ENCODE measurements around the gene ZNF37A.

Gene ZNF37A

DNA sequence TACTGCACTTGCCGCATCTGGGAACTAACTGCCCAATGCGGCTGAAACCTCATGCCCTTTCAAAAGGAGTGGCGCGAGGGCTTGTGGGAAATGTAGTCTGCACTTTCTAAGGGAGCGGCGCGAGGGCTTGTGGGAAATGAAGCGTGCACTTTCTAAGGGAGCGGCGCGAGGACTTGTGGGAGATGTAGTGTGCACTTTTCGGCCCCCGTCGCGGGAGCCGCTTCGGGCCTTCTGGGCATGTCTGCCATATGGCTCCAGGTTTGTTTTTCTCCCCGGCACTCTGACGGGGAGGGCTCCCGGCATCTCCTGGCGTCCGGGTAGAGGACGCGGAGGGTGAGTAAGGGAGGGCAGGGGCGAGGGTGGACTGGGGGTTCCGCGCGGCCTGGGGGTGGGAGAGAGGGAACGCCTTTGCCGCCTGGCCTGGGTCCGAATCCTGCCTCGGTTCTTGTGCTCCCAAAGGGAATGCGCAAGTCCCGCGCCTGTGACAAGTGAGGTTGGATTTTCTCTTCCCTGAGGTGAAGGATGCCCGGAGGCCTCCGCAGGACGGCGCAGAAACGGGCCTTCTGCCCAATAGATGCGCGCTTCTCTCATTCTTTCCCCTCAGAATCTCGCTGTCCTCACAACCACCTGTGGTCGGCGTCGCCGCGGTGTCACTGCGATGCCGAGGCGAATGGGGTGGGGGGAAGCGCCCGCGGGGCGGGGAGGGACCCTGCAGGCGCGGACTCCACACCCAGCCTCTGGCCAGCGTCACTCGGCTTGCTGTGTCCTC, at the start of gene ZNF37A:
ZNF37A (plus strand) TSS at position 180 of the 769 bp plus-strand sequence. CDS start 2,281 bp downstream, outside the sequence.
- H3K4me2 ChIP-seq (ENCODE audit: low read depth, low read length, poor library complexity, severe bottlenecking) = peak within 1 kb of the TSS; percentile 87
- peak within 1 kb of the TSS; percentile 95 for H2AFZ ChIP-seq (ENCODE audit: low read depth, low read length, severe bottlenecking)
- no peaks in the 10 kb centered on the region for H3K27me3 ChIP-seq (ENCODE audit: low read length)
- H3K9me3 ChIP-seq (ENCODE audit: insufficient read depth, low read length) = no peaks in the 10 kb centered on the region
- no peaks in the 10 kb centered on the region for H4K20me1 ChIP-seq (ENCODE audit: low read depth, low read length)
- H3F3A ChIP-seq (ENCODE audit: insufficient read depth) = 0 out of 2 replicates have a peak, but pooled peaks cover 2% of the 10 kb centered on the region
- H3K36me3 ChIP-seq (ENCODE audit: low read length) = peaks cover 26% of the 10 kb centered on the region
- no peaks in the 10 kb centered on the region for H3K9me2 ChIP-seq (replicated peaks; ENCODE audit: insufficient read depth, low read length)
- H3K4me3 ChIP-seq (ENCODE audit: insufficient read depth, low read length, poor library complexity, severe bottlenecking) = peak within 1 kb of the TSS; percentile 79
- peaks cover 9% of the 10 kb centered on the region for H3K79me2 ChIP-seq (ENCODE audit: insufficient read depth, low read length)
- H3K27ac ChIP-seq (ENCODE audit: low read depth, low read length) = peak within 1 kb of the TSS; percentile 28; the same call in 1 of the 2 replicates
- peak within 1 kb of the TSS; percentile 90 for H3K9ac ChIP-seq (ENCODE audit: low read length)
- TF ChIP-seq, protein P1, sequence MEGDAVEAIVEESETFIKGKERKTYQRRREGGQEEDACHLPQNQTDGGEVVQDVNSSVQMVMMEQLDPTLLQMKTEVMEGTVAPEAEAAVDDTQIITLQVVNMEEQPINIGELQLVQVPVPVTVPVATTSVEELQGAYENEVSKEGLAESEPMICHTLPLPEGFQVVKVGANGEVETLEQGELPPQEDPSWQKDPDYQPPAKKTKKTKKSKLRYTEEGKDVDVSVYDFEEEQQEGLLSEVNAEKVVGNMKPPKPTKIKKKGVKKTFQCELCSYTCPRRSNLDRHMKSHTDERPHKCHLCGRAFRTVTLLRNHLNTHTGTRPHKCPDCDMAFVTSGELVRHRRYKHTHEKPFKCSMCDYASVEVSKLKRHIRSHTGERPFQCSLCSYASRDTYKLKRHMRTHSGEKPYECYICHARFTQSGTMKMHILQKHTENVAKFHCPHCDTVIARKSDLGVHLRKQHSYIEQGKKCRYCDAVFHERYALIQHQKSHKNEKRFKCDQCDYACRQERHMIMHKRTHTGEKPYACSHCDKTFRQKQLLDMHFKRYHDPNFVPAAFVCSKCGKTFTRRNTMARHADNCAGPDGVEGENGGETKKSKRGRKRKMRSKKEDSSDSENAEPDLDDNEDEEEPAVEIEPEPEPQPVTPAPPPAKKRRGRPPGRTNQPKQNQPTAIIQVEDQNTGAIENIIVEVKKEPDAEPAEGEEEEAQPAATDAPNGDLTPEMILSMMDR (IDR thresholded peaks at IDR 0.05; ENCODE audit: insufficient read depth, low read length, poor library complexity, severe bottlenecking) = no peak
- no peak for TF ChIP-seq EZH2phosphoT487 (conservative IDR thresholded peaks at IDR 0.05; ENCODE audit: low read length)

DNA sequence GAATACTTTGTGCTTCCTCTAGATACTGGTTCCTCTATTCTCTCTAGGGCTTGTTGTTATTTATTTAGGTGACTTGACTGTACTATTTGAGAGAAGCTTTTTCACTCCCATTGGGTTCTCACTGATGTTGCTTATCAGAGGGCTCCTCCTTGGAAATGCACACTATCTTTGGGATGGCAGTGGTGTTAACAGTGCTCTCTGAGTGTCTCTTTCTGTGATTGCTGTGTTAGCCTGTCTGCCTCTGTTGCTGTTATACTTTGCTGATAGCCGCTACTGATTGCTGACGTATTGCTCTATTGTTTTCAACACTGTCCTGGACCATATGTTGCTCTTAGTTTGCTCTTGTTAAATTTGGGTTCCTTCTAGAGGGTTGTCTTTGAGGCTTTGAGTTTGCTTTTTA, 49.0 kb upstream of the ZNF37A start:
- Histone ChIP-seq H3K9me2 (replicated peaks; ENCODE audit: insufficient read depth, low read length) (no peaks in the 10 kb centered on the region), H2AFZ (ENCODE audit: low read depth, low read length, severe bottlenecking) (no peak overlapping the region), H3K27me3 (ENCODE audit: low read length) (no peaks in the 10 kb centered on the region), H3F3A (ENCODE audit: insufficient read depth) (no peaks in the 10 kb centered on the region), H3K9me3 (ENCODE audit: insufficient read depth, low read length) (0 out of 2 replicates have a peak, but pooled peaks cover 5% of the 10 kb centered on the region), H3K9ac (ENCODE audit: low read length) (no peak overlapping the region), H3K79me2 (ENCODE audit: insufficient read depth, low read length) (peaks cover 12% of the 10 kb centered on the region), H4K20me1 (ENCODE audit: low read depth, low read length) (no peaks in the 10 kb centered on the region), H3K27ac (ENCODE audit: low read depth, low read length) (no peak overlapping the region), H3K36me3 (ENCODE audit: low read length) (peaks cover 55% of the 10 kb centered on the region), H3K4me3 (ENCODE audit: insufficient read depth, low read length, poor library complexity, severe bottlenecking) (no peak overlapping the region), H3K4me2 (ENCODE audit: low read depth, low read length, poor library complexity, severe bottlenecking) (no peak overlapping the region)
- TF ChIP-seq EZH2phosphoT487 (conservative IDR thresholded peaks at IDR 0.05; ENCODE audit: low read length) = no peak
- TF ChIP-seq, protein P1 (IDR thresholded peaks at IDR 0.05; ENCODE audit: insufficient read depth, low read length, poor library complexity, severe bottlenecking) = no peak

DNA sequence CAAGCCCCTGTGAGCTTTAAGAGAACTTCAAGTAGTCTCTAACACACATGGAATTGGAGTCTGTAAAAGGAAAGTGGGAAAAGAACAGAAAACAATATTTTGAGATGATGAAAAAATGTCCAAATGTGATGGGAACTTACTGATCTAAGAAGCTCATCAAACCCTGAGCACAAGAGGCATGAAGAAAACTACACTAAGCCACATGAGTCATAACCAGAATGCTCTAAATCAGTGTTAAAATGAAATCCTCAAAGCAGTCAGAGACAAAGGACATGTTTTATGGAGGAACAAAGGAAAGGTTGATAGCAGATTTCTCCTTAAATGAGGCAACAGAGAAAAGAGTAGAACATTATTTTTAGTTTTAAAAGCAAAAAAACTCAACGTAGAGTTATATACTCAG, 46.5 kb upstream of the ZNF37A start:
- 0 out of 2 replicates have a peak, but pooled peaks cover 5% of the 10 kb centered on the region for H3K9me3 ChIP-seq (ENCODE audit: insufficient read depth, low read length)
- no peak overlapping the region for H3K27ac ChIP-seq (ENCODE audit: low read depth, low read length)
- no peaks in the 10 kb centered on the region for H3K27me3 ChIP-seq (ENCODE audit: low read length)
- peaks cover 67% of the 10 kb centered on the region for H3K36me3 ChIP-seq (ENCODE audit: low read length)
- H3K9ac ChIP-seq (ENCODE audit: low read length) = no peak overlapping the region
- no peak overlapping the region for H2AFZ ChIP-seq (ENCODE audit: low read depth, low read length, severe bottlenecking)
- no peaks in the 10 kb centered on the region for H4K20me1 ChIP-seq (ENCODE audit: low read depth, low read length)
- no peaks in the 10 kb centered on the region for H3F3A ChIP-seq (ENCODE audit: insufficient read depth)
- H3K4me2 ChIP-seq (ENCODE audit: low read depth, low read length, poor library complexity, severe bottlenecking) = no peak overlapping the region
- TF ChIP-seq, protein P1 (IDR thresholded peaks at IDR 0.05; ENCODE audit: insufficient read depth, low read length, poor library complexity, severe bottlenecking) = no peak
- TF ChIP-seq EZH2phosphoT487 (conservative IDR thresholded peaks at IDR 0.05; ENCODE audit: low read length) = no peak
- peaks cover 5% of the 10 kb centered on the region; the same call in 1 of the 2 replicates for H3K79me2 ChIP-seq (ENCODE audit: insufficient read depth, low read length)
- no peaks in the 10 kb centered on the region for H3K9me2 ChIP-seq (replicated peaks; ENCODE audit: insufficient read depth, low read length)
- H3K4me3 ChIP-seq (ENCODE audit: insufficient read depth, low read length, poor library complexity, severe bottlenecking) = no peak overlapping the region
